IPS-18a (cell line): ENCODE results near the gene AQP11.
"Not testable (repeated sequence)": the region's sequence is repeated elsewhere in the genome, so short reads cannot be mapped to it uniquely, and the experiment has no call there.

ENCODE experiments used
- H3K27ac ChIP-seq: one replicate; pipeline ENCODE4 v1.5.1; 2013; ENCODE audit warnings: low read length
- H3K27me3 ChIP-seq: one replicate; pipeline ENCODE4 v1.6.1; 2013; ENCODE audit warnings: mild to moderate bottlenecking, low read length; ENCODE audit not compliant: control insufficient read depth, insufficient read depth
- H3K36me3 ChIP-seq: one replicate; pipeline ENCODE4 v1.6.1; 2013; ENCODE audit warnings: low read depth, low read length; ENCODE audit not compliant: control insufficient read depth
- H3K4me1 ChIP-seq: one replicate; pipeline ENCODE4 v1.6.1; 2013; ENCODE audit warnings: low read depth, low read length; ENCODE audit not compliant: control insufficient read depth
- H3K4me3 ChIP-seq: one replicate; pipeline ENCODE4 v1.5.1; 2013; ENCODE audit warnings: low read length
- H3K9ac ChIP-seq: one replicate; pipeline ENCODE4 v1.6.1; 2013; ENCODE audit warnings: mild to moderate bottlenecking, low read length, moderate library complexity
- H3K9me3 ChIP-seq: one replicate; pipeline ENCODE4 v1.6.1; 2013; ENCODE audit warnings: low read depth, low read length; ENCODE audit not compliant: control insufficient read depth

AQP11 gene

DNA sequence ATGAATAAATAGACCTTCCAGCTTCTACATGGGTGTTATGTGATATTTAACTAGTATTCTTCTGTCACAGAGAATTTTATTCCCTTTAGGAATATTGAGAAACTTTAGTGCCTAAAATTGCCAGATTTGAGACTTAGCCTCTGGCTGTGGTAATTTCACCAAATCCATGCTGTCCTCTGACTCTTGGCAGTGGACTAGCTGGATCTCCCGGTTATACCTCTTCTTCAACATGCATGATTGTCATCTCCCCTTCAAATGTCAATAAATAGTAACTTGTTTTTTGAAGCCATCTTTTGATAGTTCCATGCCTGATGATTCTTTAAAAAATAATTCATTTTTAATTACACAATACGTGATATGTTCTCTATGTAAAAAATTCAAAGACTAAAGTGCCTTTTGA, 8.4 kb downstream of the AQP11 start:
- H3K4me3 ChIP-seq: no peak overlapping the region
- no peaks in the 10 kb centered on the region for H3K9me3 ChIP-seq
- H3K9ac ChIP-seq: no peak overlapping the region
- peaks cover 6% of the 10 kb centered on the region for H3K4me1 ChIP-seq
- no peaks in the 10 kb centered on the region for H3K27me3 ChIP-seq
- no peaks in the 10 kb centered on the region for H3K36me3 ChIP-seq
- no peak overlapping the region for H3K27ac ChIP-seq

DNA sequence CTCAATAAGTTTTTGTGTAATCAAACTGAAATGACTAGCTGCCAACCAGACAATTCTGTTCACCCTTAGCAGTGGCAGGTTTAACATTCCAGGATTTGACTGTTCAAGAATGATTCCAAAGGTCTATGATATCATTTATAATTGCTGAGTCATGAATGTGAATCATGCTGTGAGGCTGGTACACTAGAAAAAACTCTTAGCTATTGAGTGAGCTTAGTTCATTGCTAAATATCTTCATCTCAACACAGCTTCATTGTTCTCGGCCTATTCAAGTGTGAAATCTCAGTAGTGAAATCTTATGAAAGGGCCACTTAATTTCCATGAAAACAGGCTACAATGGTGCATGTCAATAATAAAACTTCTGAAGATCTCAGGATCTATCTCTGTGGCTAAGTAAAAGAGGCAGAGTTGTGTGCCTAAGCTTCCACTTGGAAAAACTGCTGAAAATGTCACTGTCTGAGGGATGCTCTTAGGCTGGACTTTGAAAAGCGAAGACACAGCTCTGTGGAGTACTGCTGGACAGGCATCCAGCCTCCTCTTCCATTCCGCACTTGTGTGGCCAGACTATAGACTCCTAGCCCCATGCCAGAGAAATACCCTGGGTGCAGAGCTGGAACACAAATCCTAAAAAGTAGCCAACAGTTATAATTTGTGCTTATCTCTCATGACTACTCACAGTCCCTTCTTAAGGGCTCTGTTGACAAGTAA, 12.8 kb downstream of the AQP11 start:
- Histone ChIP-seq H3K27me3 (no peaks in the 10 kb centered on the region), H3K9ac (no peak overlapping the region), H3K27ac (no peak overlapping the region), H3K4me3 (no peak overlapping the region), H3K4me1 (peaks cover 6% of the 10 kb centered on the region), H3K9me3 (no peaks in the 10 kb centered on the region), H3K36me3 (peaks cover 6% of the 10 kb centered on the region)

DNA sequence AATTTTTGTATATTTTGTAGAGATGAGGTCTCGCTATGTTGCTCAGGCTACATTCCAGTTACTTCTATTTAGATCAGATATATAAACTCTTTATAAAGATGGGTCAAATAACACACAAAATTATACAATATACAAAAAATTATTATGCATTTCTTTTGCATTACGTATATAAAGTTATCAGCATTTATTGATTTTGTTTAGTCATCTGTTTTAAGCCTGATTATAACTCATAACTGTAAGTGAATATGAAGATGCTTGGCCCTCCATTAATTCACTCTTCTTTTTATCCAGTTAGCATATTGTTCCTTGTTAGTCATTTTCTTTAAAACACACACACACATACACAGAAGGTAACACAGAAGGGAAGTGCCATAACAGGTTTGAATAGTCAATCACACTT, 14.5 kb downstream of the AQP11 start:
- no peaks in the 10 kb centered on the region for H3K9me3 ChIP-seq
- no peak overlapping the region for H3K27ac ChIP-seq
- peaks cover 13% of the 10 kb centered on the region for H3K36me3 ChIP-seq
- H3K4me3 ChIP-seq: no peak overlapping the region
- peaks cover 6% of the 10 kb centered on the region for H3K4me1 ChIP-seq
- H3K27me3 ChIP-seq: no peaks in the 10 kb centered on the region
- H3K9ac ChIP-seq: no peak overlapping the region

DNA sequence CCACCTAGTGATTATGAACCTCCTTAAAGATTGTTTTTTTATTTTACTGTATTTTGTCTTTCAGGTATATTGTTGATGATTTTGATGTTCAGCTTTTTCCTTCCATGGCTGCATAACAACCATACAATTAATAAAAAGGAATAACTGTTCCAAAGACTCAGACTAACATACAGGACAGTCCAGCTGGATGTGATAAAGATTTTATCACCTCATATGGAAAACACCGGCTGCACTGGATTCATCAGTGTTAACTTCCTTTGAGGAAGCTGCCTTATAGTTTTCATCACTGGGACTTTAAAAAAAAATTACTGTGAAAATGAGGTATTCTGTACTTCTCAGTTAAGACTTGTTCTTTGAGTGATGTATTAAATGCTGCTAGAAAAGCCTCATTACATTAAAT, 19.5 kb downstream of the AQP11 start:
- H3K9ac ChIP-seq: no peak overlapping the region
- H3K4me1 ChIP-seq: no peaks in the 10 kb centered on the region
- H3K27ac ChIP-seq: no peak overlapping the region
- H3K4me3 ChIP-seq: no peak overlapping the region
- no peaks in the 10 kb centered on the region for H3K9me3 ChIP-seq
- H3K27me3 ChIP-seq: no peaks in the 10 kb centered on the region
- peaks cover 35% of the 10 kb centered on the region for H3K36me3 ChIP-seq

DNA sequence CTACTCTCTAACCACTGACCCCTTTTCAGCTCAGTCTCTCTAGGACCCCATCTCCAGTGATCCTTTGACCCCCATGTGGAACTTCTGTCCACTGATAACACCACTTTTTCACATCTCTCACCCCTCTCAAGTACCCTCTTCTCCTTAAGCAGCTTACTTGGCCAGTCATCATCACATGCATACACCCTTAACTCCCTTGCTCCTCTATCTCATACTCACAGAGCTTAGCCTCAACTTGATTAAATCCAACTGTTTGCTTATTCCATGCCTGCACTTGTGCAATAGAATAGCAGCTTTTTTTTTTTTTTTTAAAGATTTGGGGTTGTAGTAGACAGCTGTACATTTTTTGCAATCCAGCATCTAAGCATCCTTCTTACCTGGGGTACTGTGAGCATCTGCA, 22.2 kb downstream of the AQP11 start:
- Histone ChIP-seq H3K9ac (no peak overlapping the region), H3K27ac (no peak overlapping the region), H3K9me3 (no peaks in the 10 kb centered on the region), H3K27me3 (no peaks in the 10 kb centered on the region), H3K4me1 (no peaks in the 10 kb centered on the region), H3K36me3 (peaks cover 52% of the 10 kb centered on the region), H3K4me3 (no peak overlapping the region)

DNA sequence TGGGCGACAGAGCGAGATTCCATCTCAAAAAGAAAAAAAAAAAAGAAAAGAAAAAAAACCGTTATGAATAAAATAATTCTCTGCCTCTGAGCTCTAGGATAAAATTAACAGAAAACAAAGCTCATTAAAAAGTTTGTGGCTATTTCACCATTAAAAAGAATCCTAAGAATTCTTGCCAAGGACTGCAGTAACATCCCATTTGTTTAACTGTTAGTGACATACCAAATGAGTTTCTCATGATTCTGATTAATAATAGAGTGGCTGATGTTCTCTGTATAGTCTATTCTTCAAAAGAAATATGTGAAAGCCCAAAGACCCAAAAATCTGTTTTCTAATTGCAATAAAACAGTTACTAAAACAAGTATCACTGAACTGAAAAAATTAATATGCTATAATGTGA, 28.1 kb downstream of the AQP11 start:
- H3K27me3 ChIP-seq: no peaks in the 10 kb centered on the region
- H3K4me3 ChIP-seq: no peak overlapping the region
- peaks cover 59% of the 10 kb centered on the region for H3K36me3 ChIP-seq
- H3K27ac ChIP-seq: no peak overlapping the region
- H3K9me3 ChIP-seq: no peaks in the 10 kb centered on the region
- H3K4me1 ChIP-seq: no peaks in the 10 kb centered on the region
- no peak overlapping the region for H3K9ac ChIP-seq

DNA sequence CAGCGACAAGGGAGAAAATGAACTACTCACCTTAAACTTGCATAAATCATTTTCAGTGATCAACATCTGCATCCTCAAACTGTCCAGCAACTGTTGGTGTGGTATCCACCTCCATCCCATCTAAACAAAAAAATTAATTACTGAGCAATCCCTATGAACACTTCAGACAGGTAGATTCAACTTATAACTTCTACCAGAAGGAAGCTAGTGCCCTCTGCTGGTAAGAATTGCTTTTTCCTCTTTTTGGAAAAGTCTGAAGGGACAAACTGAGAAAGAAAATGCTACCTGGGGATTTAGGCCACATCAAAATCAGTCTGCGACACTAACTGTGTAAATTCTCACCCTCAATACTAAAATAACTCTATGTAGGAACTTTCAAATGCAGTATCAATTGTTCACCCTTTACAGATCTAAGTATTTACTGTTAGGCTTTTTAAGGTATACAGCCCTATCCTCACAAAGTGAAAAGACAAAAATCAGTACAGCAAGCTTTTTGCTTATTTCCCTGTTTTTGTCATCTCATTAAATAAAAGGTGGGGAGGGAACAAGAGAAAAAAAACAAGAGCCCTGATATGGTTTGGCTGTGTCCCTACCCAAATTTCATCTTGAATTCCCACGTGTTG, 29.9 kb downstream of the AQP11 start:
- H3K9me3 ChIP-seq: no peaks in the 10 kb centered on the region
- H3K9ac ChIP-seq: no peak overlapping the region
- no peak overlapping the region for H3K27ac ChIP-seq
- no peak overlapping the region for H3K4me3 ChIP-seq
- H3K4me1 ChIP-seq: no peaks in the 10 kb centered on the region
- H3K27me3 ChIP-seq: no peaks in the 10 kb centered on the region
- peaks cover 73% of the 10 kb centered on the region for H3K36me3 ChIP-seq

DNA sequence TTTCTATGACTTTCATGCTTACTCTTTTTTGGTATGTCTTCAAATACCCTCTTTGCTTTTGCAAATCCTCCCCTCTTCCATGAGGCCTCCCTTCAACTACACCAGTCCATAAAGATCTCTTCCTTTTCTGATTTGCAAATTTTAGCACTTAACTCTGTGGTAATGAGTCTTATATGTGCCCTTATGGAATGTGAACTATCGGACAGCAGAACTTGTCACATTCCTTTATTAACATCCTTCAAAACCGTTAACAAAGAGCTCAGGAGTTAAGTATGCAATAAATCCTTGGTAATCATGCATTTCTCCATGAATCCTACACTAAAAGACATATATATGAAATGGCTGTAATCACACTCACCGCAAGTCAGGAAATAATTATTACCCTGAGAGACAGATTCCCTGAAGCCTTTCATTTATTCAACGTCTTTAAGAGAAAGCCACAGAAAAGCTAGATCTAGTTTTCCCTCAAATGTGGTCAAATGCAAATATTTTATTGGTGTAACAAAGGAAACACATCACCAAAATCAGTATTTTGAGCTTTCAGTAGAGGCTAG, 40.5 kb downstream of the AQP11 start:
- Histone ChIP-seq H3K9ac (peak overlapping the region; percentile 12), H3K36me3 (peaks cover 17% of the 10 kb centered on the region), H3K9me3 (no peaks in the 10 kb centered on the region), H3K4me3 (no peak overlapping the region), H3K27me3 (no peaks in the 10 kb centered on the region), H3K27ac (no peak overlapping the region), H3K4me1 (no peaks in the 10 kb centered on the region)

DNA sequence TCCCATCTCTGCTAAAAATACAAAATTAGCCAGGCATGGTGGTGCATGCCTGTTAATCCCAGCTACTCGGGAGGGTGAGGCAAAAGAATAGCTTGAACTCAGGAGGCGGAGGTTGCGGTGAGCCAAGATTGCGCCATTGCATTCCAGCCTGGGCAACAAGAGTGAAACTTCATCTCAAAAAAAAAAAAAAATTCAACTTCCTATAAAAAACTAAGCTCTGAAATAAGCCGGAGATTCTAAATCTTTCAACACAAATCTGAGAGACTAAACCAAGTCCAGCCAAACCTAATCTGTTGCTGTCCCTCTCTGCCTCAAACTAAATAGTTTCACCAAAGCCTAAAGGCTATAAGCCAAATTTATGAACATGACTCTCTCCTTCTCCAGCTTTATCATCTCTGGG, 44.2 kb downstream of the AQP11 start:
- H3K4me1 ChIP-seq, H3K36me3 ChIP-seq, H3K4me3 ChIP-seq, H3K9me3 ChIP-seq, H3K9ac ChIP-seq, H3K27me3 ChIP-seq, H3K27ac ChIP-seq: not testable (repeated sequence)

DNA sequence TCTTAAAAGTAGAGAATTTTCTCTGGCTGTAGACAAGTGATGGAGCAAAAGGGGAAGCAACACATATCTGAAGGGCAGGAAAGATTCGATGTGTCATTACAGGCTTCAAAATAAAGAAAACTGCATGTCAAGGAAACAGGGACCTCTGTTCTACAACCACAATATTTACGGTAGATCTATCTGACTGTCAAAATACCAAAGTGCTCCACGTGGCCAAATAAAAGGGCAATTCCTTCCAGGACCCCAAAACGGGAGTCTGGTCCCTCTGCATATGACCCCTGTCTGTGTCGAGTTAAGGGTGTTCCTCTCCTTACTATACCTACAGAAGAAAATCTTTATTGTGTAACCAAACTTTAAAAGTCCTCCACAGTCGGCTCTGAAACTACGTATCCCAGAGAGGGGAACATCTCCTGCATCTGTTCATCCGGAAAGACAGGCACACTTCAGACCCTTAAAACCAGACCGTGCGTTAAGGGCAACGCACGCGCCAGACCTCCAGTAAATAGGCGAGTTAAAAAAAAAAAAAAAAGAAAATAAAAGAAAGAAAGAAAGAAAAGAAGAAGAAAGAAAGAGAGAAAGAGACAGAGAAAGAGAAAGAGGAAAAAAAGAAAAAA, 47.1 kb downstream of the AQP11 start:
- Histone ChIP-seq H3K27me3 (no peaks in the 10 kb centered on the region), H3K4me1 (peaks cover 9% of the 10 kb centered on the region), H3K9ac (peak overlapping the region; percentile 92), H3K27ac (no peak overlapping the region), H3K9me3 (no peaks in the 10 kb centered on the region), H3K36me3 (no peaks in the 10 kb centered on the region), H3K4me3 (peak overlapping the region; percentile 84)

DNA sequence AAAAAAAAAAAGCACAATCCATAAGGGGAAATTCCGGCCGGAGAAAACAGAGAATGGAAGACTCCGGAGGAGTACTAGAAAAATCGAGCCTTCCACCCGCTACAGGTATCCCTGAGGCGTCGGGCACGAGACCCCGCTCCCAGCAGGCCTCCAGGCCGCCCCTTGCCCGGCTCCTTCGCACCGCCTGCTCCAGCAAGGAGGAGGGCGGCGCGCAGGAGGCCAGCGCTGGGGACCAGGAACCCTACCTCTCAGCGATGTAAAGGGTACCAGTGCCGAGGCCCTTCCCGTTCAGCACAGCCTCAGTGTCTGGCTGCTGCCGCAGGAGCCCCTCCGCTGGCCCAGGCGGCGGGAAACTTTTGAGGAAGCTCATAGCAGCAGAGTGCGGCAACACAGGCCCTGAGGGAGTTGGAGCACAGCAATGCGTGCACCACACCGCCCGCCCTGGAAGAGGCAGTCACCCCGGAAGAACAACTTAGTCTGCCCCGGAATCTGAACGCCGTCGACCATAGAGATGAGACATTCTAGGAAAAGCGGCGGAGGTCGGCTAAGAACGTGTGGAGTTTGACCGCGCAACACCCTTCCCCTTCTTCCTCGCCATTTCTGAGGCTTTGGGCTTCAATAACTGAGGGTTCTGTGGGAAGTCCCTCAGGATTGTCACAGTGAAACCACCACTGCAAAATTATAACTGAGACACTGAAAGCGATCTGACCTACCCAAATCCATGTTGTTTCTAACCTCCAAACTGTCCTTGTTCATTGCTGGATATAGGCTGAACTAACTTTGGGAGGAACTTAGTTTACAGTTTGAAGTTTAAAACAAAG, 47.8 kb downstream of the AQP11 start, which contains the start of gene CLNS1A:
CLNS1A (minus strand) TSS at position 450 of the 821 bp plus-strand sequence; CDS start at position 370, 80 bp downstream.
- peak within 1 kb of the TSS; percentile 84 for H3K4me3 ChIP-seq
- no peaks in the 10 kb centered on the region for H3K27me3 ChIP-seq
- H3K27ac ChIP-seq: peak within 1 kb of the TSS; percentile 49
- H3K9me3 ChIP-seq: no peaks in the 10 kb centered on the region
- H3K36me3 ChIP-seq: no peaks in the 10 kb centered on the region
- peaks cover 9% of the 10 kb centered on the region for H3K4me1 ChIP-seq
- peak within 1 kb of the TSS; percentile 92 for H3K9ac ChIP-seq
